ENCODE measurements around the gene APOBEC3F. TPM values are rescaled to one million over a fixed set of nuclear protein-coding genes. Genes with fewer than 3 reads are reported as not detected.
A peak's percentile ranks its signal among the peaks of the same experiment; 100 is the strongest.
"Not testable (repeated sequence)": the region's sequence is repeated elsewhere in the genome, so short reads cannot be mapped to it uniquely, and the experiment has no call there.

The APOBEC3F gene
- polyA plus RNA-seq (2012; rRNA removed): 3.8 and 4.3 TPM in 2 replicates
- polyA plus RNA-seq (2012; cell fraction: cytosol; rRNA removed): 3.3 and 4.0 TPM in 2 replicates
- polyA plus RNA-seq (2012; cell fraction: nucleus; rRNA removed): 3.0 and 4.9 TPM in 2 replicates

GRCh38 chr22:39040538-39041296, at the start of gene APOBEC3F:
Gene APOBEC3F, plus strand, starts transcription at chr22:39040864. Its CDS starts 97 bp downstream, at chr22:39040961.
- peak within 1 kb of the TSS; percentile 39 to 56 for H3K4me3 ChIP-seq (ENCODE audit: low read depth in 2 of 2, low read length in 1 of 2)
- H4K20me1 ChIP-seq (ENCODE audit: insufficient read depth); H3K79me2 ChIP-seq (ENCODE audit: insufficient read depth); CTCF ChIA-PET; H3K9me3 ChIP-seq; H2AFZ ChIP-seq (ENCODE audit: low read depth); POLR2A ChIA-PET; H3K36me3 ChIP-seq (replicated peaks in 1 of 2; ENCODE audit: control insufficient read depth in 1 of 2, insufficient read depth in 2 of 2, low read length in 1 of 2); H3F3A ChIP-seq (replicated peaks; ENCODE audit: insufficient read depth); H3K9me2 ChIP-seq; H3K4me1 ChIP-seq (ENCODE audit: control insufficient read depth in 1 of 2, insufficient read depth in 2 of 2, low read depth in 1 of 2, low read length in 1 of 2); H3K27me3 ChIP-seq (ENCODE audit: insufficient read depth): not testable (repeated sequence)
- peak; percentile 36 for DNase-seq
- WGBS (ENCODE audit: low lambda C conversion rate): 40% methylated on average over 4 of the region's 21 CpGs
- peak within 1 kb of the TSS; percentile 79 for H3K4me2 ChIP-seq
- H3K9ac ChIP-seq: peak within 1 kb of the TSS; percentile 55
- peak within 1 kb of the TSS; percentile 44 to 53; a peak in 3 of 4 replicates for H3K27ac ChIP-seq (ENCODE audit: low read depth in 2 of 2, low read length in 1 of 2)

DNA sequence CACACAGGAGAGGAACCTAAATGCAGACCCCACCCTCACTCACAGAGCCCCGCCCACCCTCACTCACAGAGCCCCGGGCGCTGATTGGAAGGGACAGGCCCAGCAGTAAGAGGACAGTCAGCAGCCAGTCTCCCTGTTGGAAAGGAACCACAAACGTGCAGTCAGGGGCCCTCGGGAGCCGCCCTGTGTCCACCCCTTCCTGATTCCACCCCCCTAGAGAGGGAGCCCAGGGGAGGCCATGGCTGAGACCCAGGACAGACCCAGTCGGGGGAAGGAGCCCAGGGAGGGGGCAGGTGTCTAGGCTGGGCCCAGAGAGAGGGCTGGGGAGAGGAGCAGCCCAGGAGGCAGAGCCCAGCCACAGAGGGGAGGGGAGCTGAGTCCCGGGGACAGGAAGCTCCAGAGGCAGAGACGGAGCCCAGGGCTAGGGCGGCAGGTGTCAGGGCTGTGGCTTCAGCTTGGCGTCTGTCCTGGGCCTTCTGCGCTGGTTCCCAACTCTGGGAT, 47.7 kb upstream of the APOBEC3F start:
- H2AFZ ChIP-seq (ENCODE audit: low read depth); H3K9me2 ChIP-seq; H3K79me2 ChIP-seq (ENCODE audit: insufficient read depth); H3K4me2 ChIP-seq; H3K27me3 ChIP-seq (ENCODE audit: insufficient read depth); H3K4me3 ChIP-seq (ENCODE audit: low read depth in 2 of 2, low read length in 1 of 2); POLR2A ChIA-PET; DNase-seq; CTCF ChIA-PET; H3K9ac ChIP-seq; H4K20me1 ChIP-seq (ENCODE audit: insufficient read depth); H3K27ac ChIP-seq (ENCODE audit: low read depth in 2 of 2, low read length in 1 of 2); H3K36me3 ChIP-seq (replicated peaks in 1 of 2; ENCODE audit: control insufficient read depth in 1 of 2, insufficient read depth in 2 of 2, low read length in 1 of 2); H3K4me1 ChIP-seq (ENCODE audit: control insufficient read depth in 1 of 2, insufficient read depth in 2 of 2, low read depth in 1 of 2, low read length in 1 of 2); H3F3A ChIP-seq (replicated peaks; ENCODE audit: insufficient read depth); H3K9me3 ChIP-seq: not testable (repeated sequence)
- 60% methylated on average over 1 of the region's 12 CpGs for WGBS (ENCODE audit: low lambda C conversion rate)

DNA sequence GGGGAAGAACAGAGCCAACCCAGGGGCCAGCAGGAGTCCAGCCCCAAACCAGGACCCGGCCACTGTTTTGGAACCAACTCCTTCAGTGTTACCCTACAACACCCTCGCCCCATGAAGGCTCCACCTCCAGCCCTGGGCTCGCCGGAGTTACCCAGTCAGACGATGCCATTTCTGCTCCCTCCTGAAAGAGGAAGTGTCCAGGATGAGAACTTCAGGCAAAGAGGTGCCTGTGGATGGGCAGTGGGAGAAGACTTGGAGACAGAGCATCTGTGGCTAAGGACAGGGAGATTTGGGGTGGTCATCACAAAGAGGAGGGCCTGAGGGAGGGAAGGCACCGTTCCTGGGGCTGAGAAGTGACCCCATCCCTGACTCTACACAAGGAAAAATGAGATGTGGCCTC, 44.6 kb upstream of the APOBEC3F start:
- no peak overlapping the region for H3K4me3 ChIP-seq (ENCODE audit: low read depth in 2 of 2, low read length in 1 of 2)
- ChIA-PET CTCF (interaction anchor here (0.8 to 1.0 kb wide), 3 partner anchors 126 to 230 kb away, joined by 3 read pairs; no protein-coding TSS in a partner anchor), POLR2A (no interaction called here)
- H3K9me3 ChIP-seq: no peaks in the 10 kb centered on the region
- no peaks in the 10 kb centered on the region for H3F3A ChIP-seq (replicated peaks; ENCODE audit: insufficient read depth)
- H3K9ac ChIP-seq: no peak overlapping the region
- no peak overlapping the region for H2AFZ ChIP-seq (ENCODE audit: low read depth)
- H3K27me3 ChIP-seq (ENCODE audit: insufficient read depth): no peaks in the 10 kb centered on the region; the same call in 1 of the 2 replicates
- H3K27ac ChIP-seq (ENCODE audit: low read depth in 2 of 2, low read length in 1 of 2): no peak overlapping the region
- H3K4me1 ChIP-seq (ENCODE audit: control insufficient read depth in 1 of 2, insufficient read depth in 2 of 2, low read depth in 1 of 2, low read length in 1 of 2): no peaks in the 10 kb centered on the region; a peak in 1 of 4 replicates
- no peak for DNase-seq
- H3K4me2 ChIP-seq: no peak overlapping the region
- 66% methylated on average over 4 of the region's 6 CpGs for WGBS (ENCODE audit: low lambda C conversion rate)
- H3K9me2 ChIP-seq: no peaks in the 10 kb centered on the region
- no peaks in the 10 kb centered on the region for H3K79me2 ChIP-seq (ENCODE audit: insufficient read depth)
- no peaks in the 10 kb centered on the region for H3K36me3 ChIP-seq (replicated peaks in 1 of 2; ENCODE audit: control insufficient read depth in 1 of 2, insufficient read depth in 2 of 2, low read length in 1 of 2)
- no peaks in the 10 kb centered on the region for H4K20me1 ChIP-seq (ENCODE audit: insufficient read depth)
- TF ChIP-seq FOXJ3 (CRISPR knock-in tag; IDR thresholded peaks at IDR 0.05) (no peak), POLR2AphosphoS5 (IDR thresholded peaks at IDR 0.05; ENCODE audit: low read depth, low read length) (no peak), FOXM1 (IDR thresholded peaks at IDR 0.05; ENCODE audit: low read depth) (no peak), ZBTB33 (IDR thresholded peaks at IDR 0.05; ENCODE audit: borderline replicate concordance, low read depth) (no peak), USF2 (IDR thresholded peaks at IDR 0.05; ENCODE audit: borderline replicate concordance, low read depth, low read length) (no peak), EP300 (IDR thresholded peaks at IDR 0.05; ENCODE audit: borderline replicate concordance in 1 of 2, low read depth in 1 of 2, low read length in 1 of 2) (no peak)
- TF ChIP-seq, protein P1, sequence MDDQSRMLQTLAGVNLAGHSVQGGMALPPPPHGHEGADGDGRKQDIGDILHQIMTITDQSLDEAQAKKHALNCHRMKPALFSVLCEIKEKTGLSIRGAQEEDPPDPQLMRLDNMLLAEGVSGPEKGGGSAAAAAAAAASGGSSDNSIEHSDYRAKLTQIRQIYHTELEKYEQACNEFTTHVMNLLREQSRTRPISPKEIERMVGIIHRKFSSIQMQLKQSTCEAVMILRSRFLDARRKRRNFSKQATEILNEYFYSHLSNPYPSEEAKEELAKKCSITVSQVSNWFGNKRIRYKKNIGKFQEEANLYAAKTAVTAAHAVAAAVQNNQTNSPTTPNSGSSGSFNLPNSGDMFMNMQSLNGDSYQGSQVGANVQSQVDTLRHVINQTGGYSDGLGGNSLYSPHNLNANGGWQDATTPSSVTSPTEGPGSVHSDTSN (IDR thresholded peaks at IDR 0.05): no peak
- TF ChIP-seq, protein P2, sequence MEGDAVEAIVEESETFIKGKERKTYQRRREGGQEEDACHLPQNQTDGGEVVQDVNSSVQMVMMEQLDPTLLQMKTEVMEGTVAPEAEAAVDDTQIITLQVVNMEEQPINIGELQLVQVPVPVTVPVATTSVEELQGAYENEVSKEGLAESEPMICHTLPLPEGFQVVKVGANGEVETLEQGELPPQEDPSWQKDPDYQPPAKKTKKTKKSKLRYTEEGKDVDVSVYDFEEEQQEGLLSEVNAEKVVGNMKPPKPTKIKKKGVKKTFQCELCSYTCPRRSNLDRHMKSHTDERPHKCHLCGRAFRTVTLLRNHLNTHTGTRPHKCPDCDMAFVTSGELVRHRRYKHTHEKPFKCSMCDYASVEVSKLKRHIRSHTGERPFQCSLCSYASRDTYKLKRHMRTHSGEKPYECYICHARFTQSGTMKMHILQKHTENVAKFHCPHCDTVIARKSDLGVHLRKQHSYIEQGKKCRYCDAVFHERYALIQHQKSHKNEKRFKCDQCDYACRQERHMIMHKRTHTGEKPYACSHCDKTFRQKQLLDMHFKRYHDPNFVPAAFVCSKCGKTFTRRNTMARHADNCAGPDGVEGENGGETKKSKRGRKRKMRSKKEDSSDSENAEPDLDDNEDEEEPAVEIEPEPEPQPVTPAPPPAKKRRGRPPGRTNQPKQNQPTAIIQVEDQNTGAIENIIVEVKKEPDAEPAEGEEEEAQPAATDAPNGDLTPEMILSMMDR (IDR thresholded peaks at IDR 0.05): no peak
- TF ChIP-seq, protein P3, sequence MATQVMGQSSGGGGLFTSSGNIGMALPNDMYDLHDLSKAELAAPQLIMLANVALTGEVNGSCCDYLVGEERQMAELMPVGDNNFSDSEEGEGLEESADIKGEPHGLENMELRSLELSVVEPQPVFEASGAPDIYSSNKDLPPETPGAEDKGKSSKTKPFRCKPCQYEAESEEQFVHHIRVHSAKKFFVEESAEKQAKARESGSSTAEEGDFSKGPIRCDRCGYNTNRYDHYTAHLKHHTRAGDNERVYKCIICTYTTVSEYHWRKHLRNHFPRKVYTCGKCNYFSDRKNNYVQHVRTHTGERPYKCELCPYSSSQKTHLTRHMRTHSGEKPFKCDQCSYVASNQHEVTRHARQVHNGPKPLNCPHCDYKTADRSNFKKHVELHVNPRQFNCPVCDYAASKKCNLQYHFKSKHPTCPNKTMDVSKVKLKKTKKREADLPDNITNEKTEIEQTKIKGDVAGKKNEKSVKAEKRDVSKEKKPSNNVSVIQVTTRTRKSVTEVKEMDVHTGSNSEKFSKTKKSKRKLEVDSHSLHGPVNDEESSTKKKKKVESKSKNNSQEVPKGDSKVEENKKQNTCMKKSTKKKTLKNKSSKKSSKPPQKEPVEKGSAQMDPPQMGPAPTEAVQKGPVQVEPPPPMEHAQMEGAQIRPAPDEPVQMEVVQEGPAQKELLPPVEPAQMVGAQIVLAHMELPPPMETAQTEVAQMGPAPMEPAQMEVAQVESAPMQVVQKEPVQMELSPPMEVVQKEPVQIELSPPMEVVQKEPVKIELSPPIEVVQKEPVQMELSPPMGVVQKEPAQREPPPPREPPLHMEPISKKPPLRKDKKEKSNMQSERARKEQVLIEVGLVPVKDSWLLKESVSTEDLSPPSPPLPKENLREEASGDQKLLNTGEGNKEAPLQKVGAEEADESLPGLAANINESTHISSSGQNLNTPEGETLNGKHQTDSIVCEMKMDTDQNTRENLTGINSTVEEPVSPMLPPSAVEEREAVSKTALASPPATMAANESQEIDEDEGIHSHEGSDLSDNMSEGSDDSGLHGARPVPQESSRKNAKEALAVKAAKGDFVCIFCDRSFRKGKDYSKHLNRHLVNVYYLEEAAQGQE (IDR thresholded peaks at IDR 0.05; ENCODE audit: low read depth, low read length): no peak
